ENCODE data around the gene PTPRD. TPM values are rescaled to one million over a fixed set of nuclear protein-coding genes. Genes with fewer than 3 reads are reported as not detected.

Gene PTPRD
- total and polyA plus RNA-seq, 2 of the 4 experiments (the other 2 are of a cell fraction) = 0.07 to 0.18 TPM

- no peak for ATAC-seq (ENCODE audit: low read depth)
- Histone ChIP-seq H3K4me3 (ENCODE audit: insufficient read depth, low read depth, low read length) (no peak overlapping the region), H2BK5ac (ENCODE audit: low read depth, low read length, poor library complexity, severe bottlenecking) (no peak overlapping the region), H3K4me1 (ENCODE audit: control insufficient read depth, insufficient read depth, low read length) (no peaks in the 10 kb centered on the region), H2BK120ac (ENCODE audit: low read depth, low read length) (no peak overlapping the region), H3K18ac (ENCODE audit: low read depth, low read length) (no peak overlapping the region), H3K27me3 (ENCODE audit: control insufficient read depth, insufficient read depth, low read length) (no peaks in the 10 kb centered on the region), H2BK20ac (ENCODE audit: low read depth, low read length) (no peak overlapping the region), H3K4me2 (ENCODE audit: low read depth, low read length) (no peak overlapping the region), H3K9ac (ENCODE audit: low read depth, low read length) (no peak overlapping the region), H3K56ac (ENCODE audit: extremely low read depth, insufficient read depth, low read length) (no peak overlapping the region), H4K91ac (ENCODE audit: insufficient read depth, low read depth, low read length) (no peak overlapping the region), H4K20me1 (ENCODE audit: insufficient read depth, low read length) (no peaks in the 10 kb centered on the region), H3K36me3 (ENCODE audit: control insufficient read depth, insufficient read depth, low read length) (no peaks in the 10 kb centered on the region), H2BK15ac (ENCODE audit: low read depth, low read length) (no peak overlapping the region), H2AFZ (replicated peaks; ENCODE audit: low read length, poor library complexity) (no peak overlapping the region), H3K79me1 (ENCODE audit: low read depth in 1 of 2, low read length in 2 of 2) (no peaks in the 10 kb centered on the region), H3K14ac (replicated peaks; ENCODE audit: low read depth, low read length) (no peak overlapping the region), H3K9me3 (ENCODE audit: control insufficient read depth, insufficient read depth, low read length) (peaks cover 2% of the 10 kb centered on the region; the same call in 1 of the 2 replicates), H4K8ac (ENCODE audit: low read depth in 2 of 2, low read length in 2 of 2) (no peak overlapping the region), H4K5ac (ENCODE audit: low read depth, low read length) (no peak overlapping the region), H2AK5ac (ENCODE audit: low read depth, low read length) (no peak overlapping the region), H3K4ac (ENCODE audit: low read depth, low read length) (no peak overlapping the region), H2AK9ac (replicated peaks; ENCODE audit: low read depth, low read length, poor library complexity) (no peak overlapping the region), H3K27ac (ENCODE audit: insufficient read depth, low read length) (no peak overlapping the region), H3K23ac (ENCODE audit: low read depth, low read length) (no peak overlapping the region), H3K9me1 (ENCODE audit: insufficient read depth, low read length) (no peaks in the 10 kb centered on the region)
- ChIA-PET CTCF (no interaction called here), POLR2A (ENCODE audit: unreplicated experiment) (no interaction called here)
- intact Hi-C loops (cut with micrococcal nuclease) = no loop called here
- dilution Hi-C loops (cut with HindIII; ENCODE audit: low sequenced_read_pairs, unreplicated experiment) = no loop called here
- BruUV-seq (replicated peaks) = no TSS peak
- in situ Hi-C loops (cut with MboI; ENCODE audit: low sequenced_read_pairs) = no loop called here
- no peak for DNase-seq
- WGBS, 2 experiments (ENCODE audit: extremely low coverage in 2 of 2, insufficient read length in 1 of 2) = no CpG with 5 or more reads among the region's 2 CpGs
- TF ChIP-seq BHLHE40 (IDR thresholded peaks at IDR 0.05; ENCODE audit: low read depth, low read length) = no peak
- no peak for TF ChIP-seq CHD1 (IDR thresholded peaks at IDR 0.05; ENCODE audit: low read depth, low read length)
- TF ChIP-seq MAZ (IDR thresholded peaks at IDR 0.05; ENCODE audit: borderline replicate concordance, low read depth, low read length) = no peak
- TF ChIP-seq MAFK (IDR thresholded peaks at IDR 0.05; ENCODE audit: low read depth, low read length) = no peak
- TF ChIP-seq, protein P1, sequence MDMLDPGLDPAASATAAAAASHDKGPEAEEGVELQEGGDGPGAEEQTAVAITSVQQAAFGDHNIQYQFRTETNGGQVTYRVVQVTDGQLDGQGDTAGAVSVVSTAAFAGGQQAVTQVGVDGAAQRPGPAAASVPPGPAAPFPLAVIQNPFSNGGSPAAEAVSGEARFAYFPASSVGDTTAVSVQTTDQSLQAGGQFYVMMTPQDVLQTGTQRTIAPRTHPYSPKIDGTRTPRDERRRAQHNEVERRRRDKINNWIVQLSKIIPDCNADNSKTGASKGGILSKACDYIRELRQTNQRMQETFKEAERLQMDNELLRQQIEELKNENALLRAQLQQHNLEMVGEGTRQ (IDR thresholded peaks at IDR 0.05; ENCODE audit: low read depth, low read length) = no peak
- TF ChIP-seq POLR2A (IDR thresholded peaks at IDR 0.05; ENCODE audit: low read depth, low read length) = no peak
- no peak for TF ChIP-seq ELK1 (IDR thresholded peaks at IDR 0.05; ENCODE audit: borderline replicate concordance, low read depth, low read length)
- TF ChIP-seq, protein P2, sequence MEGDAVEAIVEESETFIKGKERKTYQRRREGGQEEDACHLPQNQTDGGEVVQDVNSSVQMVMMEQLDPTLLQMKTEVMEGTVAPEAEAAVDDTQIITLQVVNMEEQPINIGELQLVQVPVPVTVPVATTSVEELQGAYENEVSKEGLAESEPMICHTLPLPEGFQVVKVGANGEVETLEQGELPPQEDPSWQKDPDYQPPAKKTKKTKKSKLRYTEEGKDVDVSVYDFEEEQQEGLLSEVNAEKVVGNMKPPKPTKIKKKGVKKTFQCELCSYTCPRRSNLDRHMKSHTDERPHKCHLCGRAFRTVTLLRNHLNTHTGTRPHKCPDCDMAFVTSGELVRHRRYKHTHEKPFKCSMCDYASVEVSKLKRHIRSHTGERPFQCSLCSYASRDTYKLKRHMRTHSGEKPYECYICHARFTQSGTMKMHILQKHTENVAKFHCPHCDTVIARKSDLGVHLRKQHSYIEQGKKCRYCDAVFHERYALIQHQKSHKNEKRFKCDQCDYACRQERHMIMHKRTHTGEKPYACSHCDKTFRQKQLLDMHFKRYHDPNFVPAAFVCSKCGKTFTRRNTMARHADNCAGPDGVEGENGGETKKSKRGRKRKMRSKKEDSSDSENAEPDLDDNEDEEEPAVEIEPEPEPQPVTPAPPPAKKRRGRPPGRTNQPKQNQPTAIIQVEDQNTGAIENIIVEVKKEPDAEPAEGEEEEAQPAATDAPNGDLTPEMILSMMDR (conservative IDR thresholded peaks at IDR 0.05; ENCODE audit: low read depth, low read length) = no peak
- TF ChIP-seq MXI1 (IDR thresholded peaks at IDR 0.05; ENCODE audit: borderline replicate concordance, low read depth, low read length) = no peak
- TF ChIP-seq FOS (IDR thresholded peaks at IDR 0.05; ENCODE audit: low read depth, low read length) = no peak
- TF ChIP-seq RAD21 (IDR thresholded peaks at IDR 0.05; ENCODE audit: low read length) = no peak
- no peak for TF ChIP-seq RFX5 (IDR thresholded peaks at IDR 0.05; ENCODE audit: low read depth, low read length)
- no peak for TF ChIP-seq CEBPB (IDR thresholded peaks at IDR 0.05; ENCODE audit: low read depth, low read length)
- TF ChIP-seq NFE2L2 (IDR thresholded peaks at IDR 0.05; ENCODE audit: low read depth, low read length) = no peak
- TF ChIP-seq SMC3 (IDR thresholded peaks at IDR 0.05; ENCODE audit: low read depth, low read length) = no peak
- TF ChIP-seq RCOR1 (IDR thresholded peaks at IDR 0.05; ENCODE audit: insufficient replicate concordance, low read length) = no peak
Observed at GRCh38 chr9:8958358-8958757, 1654.4 kb downstream of the PTPRD start.
